HEK293 (cell line): ENCODE data around the gene SVOP.
A peak's percentile ranks its signal among the peaks of the same experiment; 100 is the strongest.

Experiments
- CTCF ChIA-PET: fragments of 350-600 bp; formaldehyde crosslinking; extraction: SDS; loops from one replicate; lab custom pipeline; 2021; ENCODE audit warnings: antibody characterized with exemption; lab: Yijun Ruan, JAX
- POLR2A ChIA-PET: fragments of 300-600 bp; formaldehyde crosslinking; extraction: SDS; loops from one replicate; lab custom pipeline; 2020; ENCODE audit warnings: antibody characterized with exemption, inconsistent platforms; lab: Yijun Ruan, JAX
- H3K27ac ChIP-seq: fragments of 200-500 bp; sonication (Bioruptor generic); 2 replicates; pipeline ENCODE4 v1.5.1; 2014; ENCODE audit warnings: low read depth, low read length, control low read depth, inconsistent platforms; ENCODE audit errors: extremely low read depth
- H3K36me3 ChIP-seq, 2 experiments: fragments of 200-500 bp in 1 of 2; sonication (Bioruptor generic) in 1 of 2; 1 replicate in 1 of 2; 2 replicates in 1 of 2; pipeline ENCODE4 v1.5.1; 2014 to 2017; ENCODE audit warnings: inconsistent platforms in 2 of 2, low read length in 2 of 2; ENCODE audit not compliant: control insufficient read depth in 2 of 2, insufficient read depth in 1 of 2
- H3K4me1 ChIP-seq: fragments of 200-500 bp; sonication (Bioruptor generic); 2 replicates; pipeline ENCODE4 v1.5.1; 2014; ENCODE audit warnings: mild to moderate bottlenecking, low read length, inconsistent platforms; ENCODE audit not compliant: control insufficient read depth, insufficient read depth
- H3K4me3 ChIP-seq: 2 replicates; pipeline ENCODE4 v1.5.1; 2011; ENCODE audit warnings: low read depth, mild to moderate bottlenecking, control low read depth, low read length, moderate library complexity
- H3K9me3 ChIP-seq: fragments of 200-500 bp; sonication (Bioruptor generic); 2 replicates; pipeline ENCODE4 v1.5.1; 2014; ENCODE audit warnings: low read depth, low read length, inconsistent platforms; ENCODE audit not compliant: control insufficient read depth, insufficient read depth
- BCL11A ChIP-seq: fragments of 450-650 bp; formaldehyde crosslinking; IDR thresholded peaks from 2 replicates; pipeline ENCODE4 v1.5.1; 2016; ENCODE audit warnings: low read depth, missing biosample characterization, missing genetic modification characterization
- GFI1B ChIP-seq: fragments of 450-650 bp; formaldehyde crosslinking; IDR thresholded peaks from 2 replicates; pipeline ENCODE4 v1.5.1; 2016; ENCODE audit warnings: missing biosample characterization, missing genetic modification characterization
- GLIS2 ChIP-seq: fragments of 450-650 bp; formaldehyde crosslinking; IDR thresholded peaks from 2 replicates; pipeline ENCODE4 v1.5.1; 2016; ENCODE audit warnings: missing biosample characterization, missing genetic modification characterization
- OSR2 ChIP-seq: fragments of 450-650 bp; formaldehyde crosslinking; IDR thresholded peaks from 2 replicates; pipeline ENCODE4 v1.5.1; 2016; ENCODE audit warnings: missing biosample characterization, missing genetic modification characterization
- SP7 ChIP-seq: fragments of 450-650 bp; formaldehyde crosslinking; IDR thresholded peaks from 2 replicates; pipeline ENCODE4 v1.5.1; 2016; ENCODE audit warnings: missing biosample characterization, missing genetic modification characterization
- ZBTB20 ChIP-seq: fragments of 450-650 bp; formaldehyde crosslinking; IDR thresholded peaks from 2 replicates; pipeline ENCODE4 v1.5.1; 2016; ENCODE audit warnings: missing biosample characterization, missing genetic modification characterization
- ZNF121 ChIP-seq: fragments of 450-650 bp; formaldehyde crosslinking; IDR thresholded peaks from 2 replicates; pipeline ENCODE4 v1.5.1; 2016; ENCODE audit warnings: missing biosample characterization, missing genetic modification characterization
- ZNF146 ChIP-seq: fragments of 450-650 bp; formaldehyde crosslinking; IDR thresholded peaks from 2 replicates; pipeline ENCODE4 v1.5.1; 2016; ENCODE audit warnings: missing biosample characterization, missing genetic modification characterization
- ZNF184 ChIP-seq: fragments of 450-650 bp; IDR thresholded peaks from 2 replicates; pipeline ENCODE4 v1.5.1; 2018; ENCODE audit warnings: missing biosample characterization, mild to moderate bottlenecking, missing genetic modification characterization
- ZNF280D ChIP-seq: fragments of 450-650 bp; formaldehyde crosslinking; IDR thresholded peaks from 2 replicates; pipeline ENCODE4 v1.5.1; 2016; ENCODE audit warnings: missing biosample characterization, missing genetic modification characterization
- ZNF350 ChIP-seq: fragments of 450-650 bp; formaldehyde crosslinking; IDR thresholded peaks from 2 replicates; pipeline ENCODE4 v1.5.0; 2017; ENCODE audit warnings: missing biosample characterization, mild to moderate bottlenecking, missing genetic modification characterization
- ZNF354C ChIP-seq: fragments of 450-650 bp; formaldehyde crosslinking; IDR thresholded peaks from 2 replicates; pipeline ENCODE4 v1.5.1; 2016; ENCODE audit warnings: missing biosample characterization, missing genetic modification characterization, low read depth, borderline replicate concordance
- ZNF366 ChIP-seq: fragments of 450-650 bp; formaldehyde crosslinking; conservative IDR thresholded peaks from 2 replicates; pipeline ENCODE4 v1.5.1; 2016; ENCODE audit warnings: missing biosample characterization, missing genetic modification characterization
- ZNF433 ChIP-seq: fragments of 450-650 bp; formaldehyde crosslinking; IDR thresholded peaks from 2 replicates; pipeline ENCODE4 v1.5.1; 2016; ENCODE audit warnings: missing biosample characterization, missing genetic modification characterization, low read depth
- ZNF549 ChIP-seq: fragments of 450-650 bp; IDR thresholded peaks from 2 replicates; pipeline ENCODE4 v1.5.1; 2018; ENCODE audit warnings: missing biosample characterization, missing genetic modification characterization, mild to moderate bottlenecking, inconsistent platforms, moderate library complexity
- ZNF561 ChIP-seq: fragments of 450-650 bp; IDR thresholded peaks from 2 replicates; pipeline ENCODE4 v1.5.1; 2018; ENCODE audit warnings: missing biosample characterization, missing genetic modification characterization, borderline replicate concordance
- ZNF692 ChIP-seq: fragments of 450-650 bp; formaldehyde crosslinking; IDR thresholded peaks from 2 replicates; pipeline ENCODE4 v1.5.1; 2016; ENCODE audit warnings: missing biosample characterization, missing genetic modification characterization
- ZNF76 ChIP-seq: fragments of 450-650 bp; formaldehyde crosslinking; IDR thresholded peaks from 2 replicates; pipeline ENCODE4; 2016; ENCODE audit warnings: low read depth, missing biosample characterization, missing genetic modification characterization, borderline replicate concordance
- ZNF785 ChIP-seq: fragments of 450-650 bp; formaldehyde crosslinking; IDR thresholded peaks from 2 replicates; pipeline ENCODE4 v1.5.1; 2016; ENCODE audit warnings: missing biosample characterization, missing genetic modification characterization
- TF ChIP-seq, protein P1 (sequence below): fragments of 450-650 bp; formaldehyde crosslinking; optimal IDR thresholded peaks from 2 replicates; pipeline ENCODE3; 2016; ENCODE audit warnings: missing biosample characterization, mild to moderate bottlenecking, missing genetic modification characterization
- TF ChIP-seq, protein P2 (sequence below): fragments of 450-650 bp; formaldehyde crosslinking; IDR thresholded peaks from 2 replicates; pipeline ENCODE4 v1.5.1; 2017; ENCODE audit warnings: missing biosample characterization, missing genetic modification characterization

Gene SVOP

DNA sequence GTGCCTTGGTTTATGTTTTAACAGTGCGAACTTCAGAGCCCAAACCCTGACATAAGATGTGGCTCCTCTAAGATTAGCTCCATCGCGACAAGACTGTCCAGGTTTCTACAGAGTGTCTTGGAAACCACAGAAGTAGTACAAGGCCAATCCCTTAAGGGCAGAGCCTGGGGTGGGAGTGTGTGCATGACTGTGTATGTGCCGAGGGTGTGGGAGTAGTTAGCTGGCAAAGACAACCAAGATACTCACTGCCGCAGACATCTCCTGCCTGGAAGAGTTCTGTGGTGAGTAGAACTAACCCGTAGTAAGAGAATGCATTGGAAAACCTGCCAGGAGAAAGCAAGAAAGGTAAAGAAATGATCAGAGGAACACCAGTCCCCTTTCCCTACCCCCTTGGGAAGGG is 86.9 kb downstream of the SVOP start (continued):
- TF ChIP-seq ZNF76 (tag by site-specific recombination) = no peak
- TF ChIP-seq, all 188 proteins: peak for 0

- CTCF ChIA-PET = interaction anchor here (0.5 to 2.1 kb wide), 2 partner anchors 20 to 51 kb away, joined by 3 to 14 read pairs; no protein-coding TSS in a partner anchor
Observed at GRCh38 chr12:108930756-108931155, 90.1 kb downstream of the SVOP start.

DNA sequence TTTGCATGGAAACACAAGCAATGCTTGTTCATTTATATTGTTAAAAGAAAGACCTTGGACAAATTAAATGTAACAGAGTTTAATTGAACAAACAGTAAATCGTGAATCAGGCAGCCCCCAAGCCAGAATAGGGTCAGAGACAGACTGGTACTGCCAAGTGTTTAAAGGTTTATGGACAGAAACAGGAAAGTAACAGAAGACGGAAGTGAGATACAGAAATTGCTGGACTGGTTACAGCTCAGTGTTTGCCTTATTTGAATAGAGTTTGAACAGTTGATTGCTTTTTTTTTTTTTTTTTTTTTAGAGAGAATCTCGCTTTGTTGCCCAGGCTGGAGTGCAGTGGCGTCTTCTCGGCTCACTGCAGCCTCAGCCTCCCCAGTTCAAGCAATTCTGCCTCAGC is 90.7 kb downstream of the SVOP start:
- TF ChIP-seq ZBTB20 (tag by site-specific recombination) (no peak), ZNF184 (tag by site-specific recombination) (no peak), ZNF549 (tag by site-specific recombination) (no peak), ZNF146 (tag by site-specific recombination) (no peak), ZNF785 (tag by site-specific recombination) (no peak), ZNF354C (tag by site-specific recombination) (no peak), ZNF561 (tag by site-specific recombination) (no peak), OSR2 (tag by site-specific recombination) (no peak)
- TF ChIP-seq, protein P1, sequence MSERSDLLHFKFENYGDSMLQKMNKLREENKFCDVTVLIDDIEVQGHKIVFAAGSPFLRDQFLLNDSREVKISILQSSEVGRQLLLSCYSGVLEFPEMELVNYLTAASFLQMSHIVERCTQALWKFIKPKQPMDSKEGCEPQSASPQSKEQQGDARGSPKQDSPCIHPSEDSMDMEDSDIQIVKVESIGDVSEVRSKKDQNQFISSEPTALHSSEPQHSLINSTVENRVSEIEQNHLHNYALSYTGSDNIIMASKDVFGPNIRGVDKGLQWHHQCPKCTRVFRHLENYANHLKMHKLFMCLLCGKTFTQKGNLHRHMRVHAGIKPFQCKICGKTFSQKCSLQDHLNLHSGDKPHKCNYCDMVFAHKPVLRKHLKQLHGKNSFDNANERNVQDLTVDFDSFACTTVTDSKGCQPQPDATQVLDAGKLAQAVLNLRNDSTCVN (tag by site-specific recombination) = no peak
- Histone ChIP-seq H3K4me3 (no peak overlapping the region), H3K4me1 (no peaks in the 10 kb centered on the region), H3K36me3 (no peaks in the 10 kb centered on the region), H3K9me3 (no peaks in the 10 kb centered on the region), H3K27ac (no peak overlapping the region)
- POLR2A ChIA-PET = no interaction called here
- CTCF ChIA-PET = interaction anchor here (0.6 kb wide), 1 partner anchor 13 kb away, joined by 3 read pairs; no protein-coding TSS in a partner anchor

More at GRCh38 chr12:108930756-108931155, 90.1 kb downstream of the SVOP start:
- POLR2A ChIA-PET = no interaction called here
- no peak for TF ChIP-seq SP7 (tag by site-specific recombination)
- TF ChIP-seq GFI1B = 0 out of 2 replicates have a peak, but pooled peaks have one; percentile 35
- TF ChIP-seq, all 188 proteins: peak for 1
- Histone ChIP-seq H3K4me3 (no peak overlapping the region), H3K36me3 (no peaks in the 10 kb centered on the region), H3K9me3 (no peaks in the 10 kb centered on the region), H3K4me1 (no peaks in the 10 kb centered on the region), H3K27ac (no peak overlapping the region)

DNA sequence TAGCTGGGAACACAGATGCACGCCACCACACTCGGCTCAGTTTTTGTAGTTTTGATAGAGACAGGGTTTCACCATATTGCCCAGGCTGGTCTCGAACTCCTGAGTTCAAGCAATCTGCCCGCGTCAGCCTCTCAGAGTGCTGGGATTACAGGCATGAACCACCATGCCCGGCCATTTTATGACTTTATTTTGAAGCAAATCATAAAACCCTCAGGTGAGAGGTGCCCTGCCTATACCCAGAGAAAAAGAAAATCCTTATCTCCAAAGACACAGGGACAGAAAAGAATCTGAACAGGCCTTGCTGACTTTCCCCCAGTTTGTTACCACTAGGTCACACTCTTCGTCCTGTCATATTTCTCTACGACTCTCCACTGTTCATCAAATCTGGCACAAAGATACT is 92.2 kb downstream of the SVOP start:
- H3K9me3 ChIP-seq = no peaks in the 10 kb centered on the region
- no peaks in the 10 kb centered on the region for H3K36me3 ChIP-seq
- H3K4me1 ChIP-seq = no peaks in the 10 kb centered on the region
- ChIA-PET CTCF (interaction anchor here (1.4 kb wide), 1 partner anchor 22 kb away, joined by 5 read pairs; no protein-coding TSS in a partner anchor), POLR2A (no interaction called here)
- TF ChIP-seq ZNF692 = no peak
- TF ChIP-seq BCL11A = no peak
- no peak for TF ChIP-seq GLIS2 (tag by site-specific recombination)
- TF ChIP-seq ZNF433 = no peak
- no peak for TF ChIP-seq ZNF366
- TF ChIP-seq ZNF280D (tag by site-specific recombination) = no peak
- no peak for TF ChIP-seq GFI1B
- TF ChIP-seq ZNF350 (tag by site-specific recombination) = no peak
- TF ChIP-seq ZNF121 (tag by site-specific recombination) = no peak
- TF ChIP-seq, protein P2, sequence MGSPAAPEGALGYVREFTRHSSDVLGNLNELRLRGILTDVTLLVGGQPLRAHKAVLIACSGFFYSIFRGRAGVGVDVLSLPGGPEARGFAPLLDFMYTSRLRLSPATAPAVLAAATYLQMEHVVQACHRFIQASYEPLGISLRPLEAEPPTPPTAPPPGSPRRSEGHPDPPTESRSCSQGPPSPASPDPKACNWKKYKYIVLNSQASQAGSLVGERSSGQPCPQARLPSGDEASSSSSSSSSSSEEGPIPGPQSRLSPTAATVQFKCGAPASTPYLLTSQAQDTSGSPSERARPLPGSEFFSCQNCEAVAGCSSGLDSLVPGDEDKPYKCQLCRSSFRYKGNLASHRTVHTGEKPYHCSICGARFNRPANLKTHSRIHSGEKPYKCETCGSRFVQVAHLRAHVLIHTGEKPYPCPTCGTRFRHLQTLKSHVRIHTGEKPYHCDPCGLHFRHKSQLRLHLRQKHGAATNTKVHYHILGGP (tag by site-specific recombination) = no peak
- no peak overlapping the region for H3K27ac ChIP-seq
- no peak overlapping the region for H3K4me3 ChIP-seq
